ENCODE measurements around the gene B9D1.

Gene B9D1

GRCh38 chr17:19375732-19376131, 13.2 kb upstream of the B9D1 start:
- DNase-seq, result no peak

DNA sequence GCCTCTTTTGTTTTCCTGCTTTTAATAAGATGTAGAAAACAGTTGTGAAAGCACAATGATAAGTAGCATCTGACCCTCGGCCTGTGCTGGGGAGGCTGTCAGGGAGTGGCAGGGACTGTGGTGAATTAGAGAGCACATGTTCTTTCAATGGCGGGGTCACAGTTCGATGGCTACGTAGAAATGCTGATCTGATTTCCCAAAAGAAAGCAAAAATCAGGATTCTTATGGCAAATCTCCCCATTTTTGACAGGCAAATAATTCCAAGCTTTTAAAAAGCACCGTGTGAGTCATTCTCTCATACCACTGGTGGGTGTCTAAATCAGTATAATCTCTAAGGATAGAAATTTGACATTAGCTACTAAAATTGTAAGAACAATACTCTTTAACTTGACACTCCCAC, 11.6 kb upstream of the B9D1 start:
- no peak for DNase-seq

GRCh38 chr17:19372866-19373504, 10.5 kb upstream of the B9D1 start:
- DNase-seq, result no peak

- no peak for DNase-seq
Measured at GRCh38 chr17:19372439-19372838, 9.9 kb upstream of the B9D1 start.

GRCh38 chr17:19372011-19372370, 9.5 kb upstream of the B9D1 start:
- no peak for DNase-seq

DNA sequence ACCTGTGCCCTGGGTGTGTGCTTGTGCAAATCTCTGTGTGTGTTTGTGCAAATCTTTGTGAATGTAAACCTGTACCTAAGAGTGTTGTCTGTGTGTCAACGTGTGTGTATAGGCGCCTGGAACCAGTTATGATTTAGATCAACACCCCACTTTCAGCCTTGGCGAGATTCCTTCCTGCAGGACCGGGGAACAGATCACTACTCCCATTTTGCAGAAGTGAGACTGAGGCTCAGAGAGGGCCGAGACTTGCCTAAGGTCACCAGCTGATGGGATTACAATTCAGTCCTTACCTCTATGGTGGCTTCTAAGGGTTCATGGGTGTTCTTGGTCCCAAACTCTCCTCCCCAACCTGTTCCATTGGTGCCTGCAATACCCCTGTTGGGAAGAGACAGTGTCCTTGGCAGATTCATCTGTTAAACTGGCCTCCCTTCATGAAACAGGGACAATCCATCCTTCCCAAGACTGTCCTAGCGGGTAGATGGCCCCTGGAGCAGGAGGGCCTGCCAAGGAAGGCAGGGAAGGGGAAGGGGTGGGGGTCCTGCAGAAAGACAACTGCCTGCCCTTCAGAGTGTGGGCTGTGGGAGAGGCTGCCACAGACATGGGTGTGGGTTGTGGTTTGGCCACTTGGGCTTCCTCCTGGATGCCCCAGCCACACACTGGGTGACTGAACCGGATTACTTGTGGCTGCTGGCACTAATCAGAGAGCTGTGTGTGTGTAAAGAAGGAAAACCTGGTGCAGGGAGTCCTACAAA, 8.9 kb upstream of the B9D1 start:
- DNase-seq, result no peak

DNA sequence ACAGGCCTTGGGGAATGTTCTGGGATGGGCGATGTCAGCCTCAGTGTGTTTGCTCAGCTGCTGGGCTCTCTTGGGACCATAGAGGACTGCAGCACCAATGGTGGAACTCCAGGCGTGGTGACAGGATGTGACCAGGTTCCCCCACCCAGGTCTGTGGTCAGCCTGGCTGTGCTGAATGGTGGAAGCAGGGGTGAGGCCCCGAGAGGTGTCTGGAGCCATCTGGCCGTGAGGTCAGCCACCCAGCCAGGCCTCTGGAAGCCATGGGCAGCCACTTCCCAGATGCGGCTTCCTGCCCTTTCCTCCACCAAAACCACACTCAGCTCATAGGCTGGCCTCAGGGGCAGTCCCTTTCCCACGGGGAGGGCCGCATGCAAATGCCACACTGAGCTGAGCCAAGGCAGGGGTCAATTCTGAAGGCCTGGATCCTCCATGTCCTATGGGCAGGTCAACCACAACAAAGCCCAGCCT, 8.0 kb upstream of the B9D1 start:
- no peak for DNase-seq

GRCh38 chr17:19369846-19370492, 7.4 kb upstream of the B9D1 start:
- DNase-seq, result no peak

DNA sequence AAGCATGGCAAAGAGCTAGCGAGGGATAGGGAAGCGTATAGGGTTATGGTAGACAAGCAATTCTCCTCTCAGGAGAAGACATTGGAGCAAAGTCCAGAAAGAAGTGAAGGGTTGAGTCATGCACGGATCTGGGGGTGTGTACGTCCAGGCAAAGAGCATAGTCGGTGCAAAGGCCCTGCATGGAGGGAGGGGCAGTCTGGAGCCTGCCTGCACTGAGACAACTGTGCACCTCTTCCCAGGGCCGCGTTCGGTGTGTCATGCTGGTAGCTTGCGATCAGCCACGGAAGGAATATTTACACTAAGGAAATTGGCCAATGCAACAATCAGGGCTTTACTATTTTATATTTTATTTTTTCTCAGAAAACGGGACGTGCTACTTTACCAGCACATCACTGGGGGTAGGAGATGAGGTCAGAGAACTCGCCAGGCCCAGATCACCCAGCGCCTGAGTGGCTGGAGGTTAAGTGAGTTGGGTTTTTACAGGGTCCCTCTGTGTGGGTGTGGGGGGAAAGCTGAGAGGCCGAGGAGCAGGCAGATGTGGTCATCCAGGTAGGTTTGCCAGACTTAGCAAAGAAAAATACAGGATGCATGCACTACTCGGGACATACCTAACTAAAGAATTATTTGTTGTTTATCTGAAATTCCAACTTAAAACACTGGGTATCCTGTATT, 6.7 kb upstream of the B9D1 start:
- DNase-seq, result no peak

- DNase-seq, result no peak
Measured at GRCh38 chr17:19368229-19368628, 5.7 kb upstream of the B9D1 start.

DNA sequence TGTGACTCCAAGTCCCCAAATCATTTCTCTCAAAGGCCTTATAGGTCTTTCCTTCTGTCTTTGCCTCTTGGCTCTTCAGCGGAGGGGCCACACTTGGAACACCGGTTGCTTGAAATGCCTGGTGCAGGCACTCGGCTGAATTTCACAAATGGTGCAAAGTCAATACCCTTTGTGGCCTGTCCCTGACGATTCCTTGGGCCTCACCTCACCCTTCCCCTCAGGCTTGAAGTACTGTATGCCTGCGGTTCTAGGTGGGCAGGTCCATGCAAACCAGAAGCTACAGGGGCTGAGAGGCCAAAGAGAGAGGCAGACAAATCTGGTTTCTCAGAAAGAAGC, 4.1 kb upstream of the B9D1 start:
- DNase-seq, result no peak

DNA sequence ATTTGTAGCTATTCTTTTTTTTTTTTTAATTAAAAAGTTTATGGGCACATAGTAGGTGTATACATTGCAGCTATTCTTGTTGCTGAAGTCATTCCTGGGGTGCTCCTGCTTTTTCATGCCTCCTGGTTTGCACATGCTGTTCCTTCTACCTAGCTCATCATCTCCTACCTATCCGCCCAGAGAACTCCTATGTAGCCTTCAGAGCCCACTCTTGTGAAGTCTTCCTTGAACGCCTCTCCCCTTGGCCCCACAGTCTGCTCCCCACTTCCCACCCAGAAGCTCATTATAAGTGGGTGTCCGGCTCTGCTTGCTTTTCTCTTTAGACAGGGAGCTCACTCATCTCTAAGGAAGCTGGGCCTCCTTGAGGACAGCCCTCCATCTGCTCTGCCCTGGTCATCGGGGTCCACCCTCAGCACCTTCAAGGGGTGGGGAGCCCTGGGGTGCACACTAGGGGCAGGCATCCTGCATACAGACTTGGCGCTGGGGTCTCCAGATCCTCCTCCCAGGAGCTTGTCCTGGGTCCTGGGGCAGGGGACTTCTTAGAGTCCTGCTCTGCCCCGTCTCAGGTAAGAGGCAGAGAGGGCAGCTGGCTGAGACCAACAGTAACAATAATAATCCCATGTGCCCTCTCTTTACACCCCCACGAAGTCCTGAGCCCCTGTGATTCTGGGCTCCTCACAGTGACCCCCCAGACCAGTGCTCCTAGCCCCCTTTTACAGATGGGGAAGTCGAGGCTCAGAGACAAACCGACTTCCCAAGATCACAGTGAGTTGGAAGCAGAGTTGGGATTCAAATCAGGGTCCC, 3.5 kb upstream of the B9D1 start:
- no peak for DNase-seq

- DNase-seq, result no peak
Measured at GRCh38 chr17:19365499-19365817, 2.9 kb upstream of the B9D1 start.

DNA sequence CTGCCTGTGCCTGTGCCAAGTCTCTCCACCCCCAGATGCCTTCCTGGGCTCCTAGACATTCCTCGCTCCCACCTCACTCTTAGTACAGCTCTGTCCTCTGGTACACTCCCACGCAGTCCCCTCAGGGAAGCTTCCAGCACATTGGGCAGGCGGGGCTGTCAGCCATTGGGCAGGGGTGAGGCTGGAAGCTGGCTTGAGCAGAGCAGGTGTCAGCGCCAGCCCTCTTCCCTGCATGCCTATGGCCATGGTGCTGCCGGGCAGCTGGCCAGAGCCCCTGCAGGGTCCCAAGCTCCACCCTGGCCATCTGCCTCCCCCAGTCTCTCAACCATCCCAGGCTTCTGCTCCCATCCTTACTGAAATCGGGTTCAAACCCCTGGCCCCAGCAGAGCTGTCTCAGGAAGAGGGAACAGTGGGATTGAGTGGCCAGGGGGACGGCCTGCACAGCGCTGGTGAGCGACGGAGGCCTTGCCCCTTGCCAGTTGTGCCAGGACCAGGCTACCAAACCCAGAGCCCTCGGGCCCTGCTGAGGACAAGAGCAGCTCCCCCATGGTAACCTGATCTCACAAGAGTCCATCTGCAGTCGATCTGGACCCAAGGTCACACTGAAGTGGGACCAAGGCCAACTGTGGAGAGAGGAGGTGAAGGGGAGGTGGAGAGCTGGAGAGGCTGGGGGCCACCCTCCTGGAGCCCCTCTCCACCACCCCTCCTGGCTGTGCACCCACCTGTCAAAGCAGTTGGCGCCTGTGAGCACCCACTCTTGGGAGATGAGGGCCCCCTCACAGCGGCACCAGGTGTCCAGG, 2.4 kb upstream of the B9D1 start:
- DNase-seq, result no peak

DNA sequence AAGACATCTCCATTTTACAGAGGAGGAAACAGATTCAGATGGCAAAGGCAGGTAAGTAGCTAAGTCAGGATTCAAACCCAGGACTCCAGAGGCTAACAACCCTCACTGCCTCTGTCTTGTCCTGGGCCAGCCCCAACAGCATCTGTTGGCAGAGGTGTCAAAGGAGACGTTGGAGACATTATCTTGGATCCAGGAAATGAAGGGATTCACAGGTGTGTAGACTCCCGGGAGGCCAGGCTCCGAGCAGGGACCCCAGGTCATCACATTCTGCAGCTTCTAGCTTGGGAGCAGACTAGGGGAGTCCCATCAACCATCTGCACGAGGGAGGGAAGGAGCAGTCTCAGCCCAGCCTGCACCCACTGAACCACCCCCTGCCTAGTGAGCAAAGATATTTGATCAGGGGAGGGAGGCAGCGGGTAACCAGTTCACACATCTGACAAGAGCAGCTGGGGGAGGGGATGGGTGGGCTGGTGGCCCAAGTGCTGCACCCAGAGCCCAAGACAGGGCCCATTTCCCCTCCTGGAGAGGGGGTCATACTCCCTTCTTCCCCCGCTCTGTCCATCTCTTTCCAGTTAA, 1.0 kb upstream of the B9D1 start:
- DNase-seq, result no peak

DNA sequence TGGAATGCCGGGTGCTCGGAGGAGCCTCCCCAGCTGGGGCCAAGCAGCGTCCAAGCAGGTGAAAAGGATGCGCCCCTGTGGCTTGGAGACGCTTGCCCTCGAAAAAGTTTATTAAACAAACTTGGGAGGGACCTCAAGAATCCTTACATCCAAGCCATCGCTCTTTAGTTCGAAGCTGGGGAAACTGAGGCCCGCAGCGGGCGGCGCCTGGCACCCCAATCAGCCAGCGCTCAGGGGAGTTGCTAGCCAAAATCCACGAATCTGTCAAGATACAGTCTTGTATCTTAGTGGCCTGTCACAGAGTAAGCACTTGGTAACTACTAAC, 553 bp upstream of the B9D1 start:
- no peak for DNase-seq

- no peak for DNase-seq
Measured at GRCh38 chr17:19361944-19362276, 613 bp downstream of the B9D1 start.

- no peak for DNase-seq
Measured at GRCh38 chr17:19361326-19361725, 1.2 kb downstream of the B9D1 start.

- no peak for DNase-seq
Measured at GRCh38 chr17:19360772-19361171, 1.8 kb downstream of the B9D1 start.

DNA sequence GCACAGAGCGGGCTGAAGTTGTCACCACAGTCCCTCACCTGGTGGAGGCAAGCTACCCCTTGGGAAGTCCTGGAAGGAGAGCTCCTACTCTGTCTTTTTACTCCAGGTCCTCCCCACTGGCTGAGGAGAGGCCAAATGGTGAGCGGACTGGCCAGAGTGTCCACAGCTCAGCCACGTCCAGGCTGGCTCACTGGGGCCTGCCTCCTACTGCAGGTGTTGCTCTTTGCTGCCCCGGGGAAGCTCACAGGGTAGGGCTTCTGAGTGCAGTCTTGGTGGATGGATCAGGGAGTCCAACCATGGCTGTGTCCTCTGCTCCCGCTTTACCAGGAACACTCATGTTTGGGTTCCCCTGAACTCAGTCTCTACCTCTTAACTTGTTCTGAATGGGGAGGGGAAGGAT, 2.7 kb downstream of the B9D1 start:
- DNase-seq, result no peak

- DNase-seq, result no peak
Measured at GRCh38 chr17:19359151-19359550, 3.4 kb downstream of the B9D1 start.

- DNase-seq, result no peak
Measured at GRCh38 chr17:19357761-19358160, 4.8 kb downstream of the B9D1 start.

Measured in NCI-H1417 treated with DMSO at 0.1 percent for 48 hours (cell line).